ENCODE measurements around the gene SRRM5. TPM values are rescaled to one million over a fixed set of nuclear protein-coding genes. Genes with fewer than 3 reads are reported as not detected.
A peak's percentile ranks its signal among the peaks of the same experiment; 100 is the strongest.

Gene SRRM5
- total RNA-seq, 1 experiment from 2014 or later: not detected

DNA sequence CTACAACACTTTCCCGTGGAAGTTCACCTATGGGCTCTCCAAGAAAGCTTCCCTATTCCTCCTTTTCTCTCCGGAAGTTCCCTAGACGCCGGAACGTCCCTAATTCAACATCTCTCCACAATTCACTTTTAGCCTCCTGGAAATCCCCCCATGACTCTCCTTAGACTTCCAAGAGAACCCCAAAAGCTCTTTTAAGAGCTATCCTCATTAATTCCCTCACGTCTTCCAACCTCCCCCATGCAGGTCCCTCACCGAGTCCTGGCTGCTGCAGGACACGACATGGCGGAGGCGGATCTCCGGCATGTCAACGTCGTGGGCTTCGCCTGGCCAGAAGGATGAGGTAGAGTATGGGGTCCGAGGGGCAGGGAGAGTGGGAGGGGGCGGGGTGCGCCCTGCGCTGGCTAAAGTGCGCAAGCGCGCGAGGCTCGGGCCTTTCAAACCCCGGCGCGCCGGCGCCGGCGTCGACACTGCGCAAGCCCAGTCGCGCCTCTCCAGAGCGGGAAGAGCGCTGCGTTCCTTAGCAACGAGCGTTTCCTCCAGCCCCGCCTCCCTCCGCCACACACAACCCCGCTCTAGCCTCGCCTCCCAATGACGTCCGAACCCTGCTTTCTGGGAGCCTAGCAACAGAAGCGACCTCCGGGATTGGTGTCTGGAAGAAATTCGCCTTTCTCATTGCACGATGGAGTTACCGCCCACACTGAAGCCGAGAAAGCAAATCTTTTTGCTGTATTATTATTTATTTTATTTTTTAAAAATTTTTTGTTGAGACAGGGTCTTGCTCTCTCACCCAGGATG lies 36.5 kb upstream of the SRRM5 start, which contains the start of the genes PINLYP and XRCC1:
Gene PINLYP, plus strand, starts transcription at position 646 of the 795 bp plus-strand sequence. CDS start 1,391 bp downstream, outside the sequence.
Gene XRCC1, minus strand, starts transcription at position 372 of the 795 bp plus-strand sequence. Its CDS starts 69 bp downstream, at position 303.
- H3K27me3 ChIP-seq (ENCODE audit: insufficient read depth, low read length): no peaks in the 10 kb centered on the region
- ChIA-PET POLR2A (interaction anchor here (1.8 kb wide), 1 partner anchor 21 kb away, joined by 6 read pairs; the partner anchor contains the start of genes IRGQ and ZNF576), CTCF (interaction anchor here (0.7 to 1.2 kb wide), 2 partner anchors 19 to 20 kb away, joined by 3 read pairs; no protein-coding TSS in a partner anchor), RAD21 (ENCODE audit: low non-redundant PET in 1 of 2, low total read pairs in 2 of 2, uncharacterized antibody in 2 of 2, unreplicated experiment in 2 of 2) (no interaction called here)
- H3K4me1 ChIP-seq (ENCODE audit: control insufficient read depth in 1 of 2, insufficient read depth in 2 of 2, low read length in 2 of 2): peaks cover 11 to 14% of the 10 kb centered on the region in 2 experiments
- TF ChIP-seq SRF (IDR thresholded peaks at IDR 0.05; ENCODE audit: low read depth) (0 out of 2 replicates have a peak, but pooled peaks have one; percentile 13), RAD21 (IDR thresholded peaks at IDR 0.05; ENCODE audit: low read depth) (no peak), CEBPB (IDR thresholded peaks at IDR 0.05; ENCODE audit: low read depth) (no peak), POLR2AphosphoS5 (IDR thresholded peaks at IDR 0.05; ENCODE audit: low read depth, low read length) (peak; percentile 54; the same call in 1 of the 2 replicates), SP1 (IDR thresholded peaks at IDR 0.05; ENCODE audit: low read depth) (peak; percentile 41; the same call in 1 of the 2 replicates), YY1 (IDR thresholded peaks at IDR 0.05; ENCODE audit: extremely low read depth, insufficient replicate concordance, low read depth, low read length) (no peak), EGR1 (IDR thresholded peaks at IDR 0.05; ENCODE audit: low read depth) (0 out of 2 replicates have a peak, but pooled peaks have one; percentile 29), ZFX (IDR thresholded peaks at IDR 0.05) (no peak), EZH2phosphoT487 (IDR thresholded peaks at IDR 0.05; ENCODE audit: borderline replicate concordance) (no peak), FOSL1 (IDR thresholded peaks at IDR 0.05; ENCODE audit: low read depth) (no peak)
- H2AFZ ChIP-seq (ENCODE audit: low read depth, low read length, poor library complexity, severe bottlenecking): peak within 1 kb of the TSS; percentile 53
- peak within 1 kb of the TSS; percentile 81 to 85 for H3K4me3 ChIP-seq (replicated peaks in 1 of 2; ENCODE audit: low read depth in 1 of 2, low read length in 2 of 2)
- peak; percentile 98 for DNase-seq (ENCODE audit: low read depth, low spot score)
- intact Hi-C loops (cut with micrococcal nuclease): loop anchor here (1.0 kb wide), 1 partner anchor 21 kb away; the partner anchor contains the start of genes IRGQ and ZNF576
- H3K9me3 ChIP-seq (ENCODE audit: control insufficient read depth in 1 of 2, insufficient read depth in 1 of 2, low read depth in 1 of 2, low read length in 2 of 2): no peaks in the 10 kb centered on the region
- ATAC-seq: peak; percentile 99
- H3K79me2 ChIP-seq (ENCODE audit: insufficient read depth, low read length): peaks cover 10% of the 10 kb centered on the region; the same call in 1 of the 2 replicates
- H3K9ac ChIP-seq (ENCODE audit: low read length): peak within 1 kb of the TSS; percentile 90
- no TSS peak for BruUV-seq (replicated peaks)
- peak within 1 kb of the TSS; percentile 89 for H3K4me2 ChIP-seq (ENCODE audit: low read length)
- no peaks in the 10 kb centered on the region for H3K9me2 ChIP-seq (ENCODE audit: insufficient read depth)
- H4K20me1 ChIP-seq (ENCODE audit: insufficient read depth): no peaks in the 10 kb centered on the region
- peak within 1 kb of the TSS; percentile 70 for H3K27ac ChIP-seq (ENCODE audit: low read depth, low read length)
- H3K36me3 ChIP-seq (ENCODE audit: control insufficient read depth in 1 of 2, insufficient read depth in 2 of 2, low read length in 2 of 2): no peaks in the 10 kb centered on the region

Data from HCT116 (cell line).